HepG2 (cell line): ENCODE data around the gene SLC23A2. TPM values are rescaled to one million over a fixed set of nuclear protein-coding genes. Genes with fewer than 3 reads are reported as not detected.

Experiments
- ELF3 ChIP-seq: IDR thresholded peaks from 2 replicates; pipeline ENCODE4 v1.6.1; 2016; ENCODE audit warnings: missing genetic modification reagents, missing compliant biosample characterization
- HNRNPH1 ChIP-seq: fragments of 200-400 bp; formaldehyde crosslinking; optimal IDR thresholded peaks from 2 replicates; pipeline ENCODE3; 2017; ENCODE audit warnings: mild to moderate bottlenecking, low read depth, low read length
- HOXA7 ChIP-seq: sonication (generic); formaldehyde crosslinking; IDR thresholded peaks from 2 replicates; pipeline ENCODE4 v1.8.1; 2022; ENCODE audit warnings: mild to moderate bottlenecking, missing genetic modification reagents, moderate library complexity
- RAD51 ChIP-seq: fragments of 450-650 bp; IDR thresholded peaks from 2 replicates; pipeline ENCODE4 v1.6.1; 2016; ENCODE audit warnings: borderline replicate concordance
- RFXAP ChIP-seq: sonication (generic); formaldehyde crosslinking; IDR thresholded peaks from 2 replicates; pipeline ENCODE4 v1.4.0; 2020; ENCODE audit warnings: missing genetic modification reagents, borderline replicate concordance
- SAFB2 ChIP-seq: sonication (generic); formaldehyde crosslinking; IDR thresholded peaks from 2 replicates; pipeline ENCODE4 v1.5.1; 2020; ENCODE audit warnings: missing genetic modification reagents, low read depth, mild to moderate bottlenecking, borderline replicate concordance
- TEAD3 ChIP-seq: optimal IDR thresholded peaks from 2 replicates; pipeline ENCODE3; 2016; ENCODE audit warnings: borderline replicate concordance
- ZBTB3 ChIP-seq: sonication (generic); formaldehyde crosslinking; IDR thresholded peaks from 2 replicates; pipeline ENCODE4 v1.4.0; 2020; ENCODE audit warnings: low read depth, mild to moderate bottlenecking, moderate library complexity, missing genetic modification reagents, borderline replicate concordance
- ZBTB7A ChIP-seq: sonication (generic); formaldehyde crosslinking; IDR thresholded peaks from 2 replicates; pipeline ENCODE4 v1.8.0; 2022; ENCODE audit warnings: mild to moderate bottlenecking, missing genetic modification reagents
- ZNF251 ChIP-seq: sonication (generic); formaldehyde crosslinking; IDR thresholded peaks from 2 replicates; pipeline ENCODE4 v1.9.0; 2021; ENCODE audit warnings: mild to moderate bottlenecking, missing genetic modification reagents
- ZNF761 ChIP-seq: sonication (generic); formaldehyde crosslinking; conservative IDR thresholded peaks from 2 replicates; pipeline ENCODE4 v1.4.0; 2020; ENCODE audit warnings: mild to moderate bottlenecking, missing genetic modification reagents
- polyA plus RNA-seq, 8 experiments: library from polyadenylated mRNA; depleted of rRNA in 3 of 8; stranded (reverse) in 7 of 8; unstranded in 1 of 8; fragments of >200 nt; fragmentation: Illumina TruSeq in 4 of 8; extraction: Trizol in 4 of 8; gene quantifications; 2 replicates each; pipeline versions ENCODE4 v1.2.1 to v1.2.3, GENCODE V29; 2011 to 2016; ENCODE audit warnings: low read depth in 4 of 8, missing spikeins in 1 of 8, mixed read lengths in 1 of 8; ENCODE audit not compliant: insufficient read depth in 1 of 8
- total RNA-seq, 5 experiments: library from RNA; depleted of rRNA; stranded (reverse); fragments of >200 nt; fragmentation: Illumina TruSeq; extraction: Trizol; gene quantifications; 2 replicates each; pipeline ENCODE4 v1.2.3, GENCODE V29; 2016; ENCODE audit warnings: low read depth in 1 of 5
- TF ChIP-seq, protein P1 (sequence below): sonication (generic); formaldehyde crosslinking; IDR thresholded peaks from 2 replicates; pipeline ENCODE4 v1.5.0; 2020; ENCODE audit warnings: missing genetic modification reagents
- TF ChIP-seq, protein P2 (sequence below): sonication (generic); formaldehyde crosslinking; IDR thresholded peaks from 2 replicates; pipeline ENCODE4 v1.5.1; 2020; ENCODE audit warnings: mild to moderate bottlenecking, missing genetic modification reagents, moderate library complexity
- TF ChIP-seq, protein P3 (sequence below): sonication (generic); formaldehyde crosslinking; conservative IDR thresholded peaks from 2 replicates; pipeline ENCODE4 v1.4.0; 2020; ENCODE audit warnings: mild to moderate bottlenecking, missing genetic modification reagents, moderate library complexity
- TF ChIP-seq, protein P4 (sequence below): sonication (generic); formaldehyde crosslinking; IDR thresholded peaks from 2 replicates; pipeline ENCODE4 v1.4.0; 2020; ENCODE audit warnings: mild to moderate bottlenecking, missing genetic modification reagents
- TF ChIP-seq, protein P5 (sequence below): sonication (generic); formaldehyde crosslinking; IDR thresholded peaks from 2 replicates; pipeline ENCODE4 v1.4.0; 2020; ENCODE audit warnings: mild to moderate bottlenecking, missing genetic modification reagents
- TF ChIP-seq, protein P6 (sequence below): sonication (generic); formaldehyde crosslinking; IDR thresholded peaks from 2 replicates; pipeline ENCODE4 v1.5.1; 2020; ENCODE audit warnings: missing genetic modification reagents, mild to moderate bottlenecking, borderline replicate concordance

SLC23A2 gene
- total and polyA plus RNA-seq, 2 of the 13 experiments (the other 11 are each of a cell fraction or from before 2014, with no cell fraction given): 42.2 to 51.2 TPM

DNA sequence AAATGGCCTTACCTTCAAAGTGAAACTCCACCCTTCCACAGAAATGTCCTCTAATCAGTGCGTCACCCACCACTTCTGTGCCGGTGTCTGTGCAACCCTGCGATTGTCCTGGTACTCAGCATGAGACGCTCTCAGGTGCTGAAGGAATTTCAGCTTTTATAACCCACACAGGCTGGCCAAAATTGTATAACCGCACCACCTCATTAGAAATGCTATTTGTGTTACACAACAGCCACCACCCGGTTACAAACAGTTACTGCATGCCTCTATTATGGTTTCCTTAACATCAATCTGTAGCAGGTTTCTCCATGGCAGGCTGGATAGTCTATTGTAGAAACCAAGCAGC, 51.5 kb downstream of the SLC23A2 start (continued):
- TF ChIP-seq, protein P1, sequence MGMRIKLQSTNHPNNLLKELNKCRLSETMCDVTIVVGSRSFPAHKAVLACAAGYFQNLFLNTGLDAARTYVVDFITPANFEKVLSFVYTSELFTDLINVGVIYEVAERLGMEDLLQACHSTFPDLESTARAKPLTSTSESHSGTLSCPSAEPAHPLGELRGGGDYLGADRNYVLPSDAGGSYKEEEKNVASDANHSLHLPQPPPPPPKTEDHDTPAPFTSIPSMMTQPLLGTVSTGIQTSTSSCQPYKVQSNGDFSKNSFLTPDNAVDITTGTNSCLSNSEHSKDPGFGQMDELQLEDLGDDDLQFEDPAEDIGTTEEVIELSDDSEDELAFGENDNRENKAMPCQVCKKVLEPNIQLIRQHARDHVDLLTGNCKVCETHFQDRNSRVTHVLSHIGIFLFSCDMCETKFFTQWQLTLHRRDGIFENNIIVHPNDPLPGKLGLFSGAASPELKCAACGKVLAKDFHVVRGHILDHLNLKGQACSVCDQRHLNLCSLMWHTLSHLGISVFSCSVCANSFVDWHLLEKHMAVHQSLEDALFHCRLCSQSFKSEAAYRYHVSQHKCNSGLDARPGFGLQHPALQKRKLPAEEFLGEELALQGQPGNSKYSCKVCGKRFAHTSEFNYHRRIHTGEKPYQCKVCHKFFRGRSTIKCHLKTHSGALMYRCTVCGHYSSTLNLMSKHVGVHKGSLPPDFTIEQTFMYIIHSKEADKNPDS (CRISPR knock-in tag): no peak
- TF ChIP-seq ELF3 (CRISPR knock-in tag) (no peak), RFXAP (CRISPR knock-in tag) (no peak), TEAD3 (peak; percentile 50), HOXA7 (no peak), HNRNPH1 (no peak), ZNF251 (no peak), ZNF761 (CRISPR knock-in tag) (no peak), SAFB2 (no peak), RAD51 (no peak), ZBTB7A (CRISPR knock-in tag) (no peak), ZBTB3 (CRISPR knock-in tag) (no peak)
- TF ChIP-seq, protein P2, sequence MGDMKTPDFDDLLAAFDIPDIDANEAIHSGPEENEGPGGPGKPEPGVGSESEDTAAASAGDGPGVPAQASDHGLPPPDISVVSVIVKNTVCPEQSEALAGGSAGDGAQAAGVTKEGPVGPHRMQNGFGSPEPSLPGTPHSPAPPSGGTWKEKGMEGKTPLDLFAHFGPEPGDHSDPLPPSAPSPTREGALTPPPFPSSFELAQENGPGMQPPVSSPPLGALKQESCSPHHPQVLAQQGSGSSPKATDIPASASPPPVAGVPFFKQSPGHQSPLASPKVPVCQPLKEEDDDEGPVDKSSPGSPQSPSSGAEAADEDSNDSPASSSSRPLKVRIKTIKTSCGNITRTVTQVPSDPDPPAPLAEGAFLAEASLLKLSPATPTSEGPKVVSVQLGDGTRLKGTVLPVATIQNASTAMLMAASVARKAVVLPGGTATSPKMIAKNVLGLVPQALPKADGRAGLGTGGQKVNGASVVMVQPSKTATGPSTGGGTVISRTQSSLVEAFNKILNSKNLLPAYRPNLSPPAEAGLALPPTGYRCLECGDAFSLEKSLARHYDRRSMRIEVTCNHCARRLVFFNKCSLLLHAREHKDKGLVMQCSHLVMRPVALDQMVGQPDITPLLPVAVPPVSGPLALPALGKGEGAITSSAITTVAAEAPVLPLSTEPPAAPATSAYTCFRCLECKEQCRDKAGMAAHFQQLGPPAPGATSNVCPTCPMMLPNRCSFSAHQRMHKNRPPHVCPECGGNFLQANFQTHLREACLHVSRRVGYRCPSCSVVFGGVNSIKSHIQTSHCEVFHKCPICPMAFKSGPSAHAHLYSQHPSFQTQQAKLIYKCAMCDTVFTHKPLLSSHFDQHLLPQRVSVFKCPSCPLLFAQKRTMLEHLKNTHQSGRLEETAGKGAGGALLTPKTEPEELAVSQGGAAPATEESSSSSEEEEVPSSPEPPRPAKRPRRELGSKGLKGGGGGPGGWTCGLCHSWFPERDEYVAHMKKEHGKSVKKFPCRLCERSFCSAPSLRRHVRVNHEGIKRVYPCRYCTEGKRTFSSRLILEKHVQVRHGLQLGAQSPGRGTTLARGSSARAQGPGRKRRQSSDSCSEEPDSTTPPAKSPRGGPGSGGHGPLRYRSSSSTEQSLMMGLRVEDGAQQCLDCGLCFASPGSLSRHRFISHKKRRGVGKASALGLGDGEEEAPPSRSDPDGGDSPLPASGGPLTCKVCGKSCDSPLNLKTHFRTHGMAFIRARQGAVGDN: no peak
- TF ChIP-seq, protein P3, sequence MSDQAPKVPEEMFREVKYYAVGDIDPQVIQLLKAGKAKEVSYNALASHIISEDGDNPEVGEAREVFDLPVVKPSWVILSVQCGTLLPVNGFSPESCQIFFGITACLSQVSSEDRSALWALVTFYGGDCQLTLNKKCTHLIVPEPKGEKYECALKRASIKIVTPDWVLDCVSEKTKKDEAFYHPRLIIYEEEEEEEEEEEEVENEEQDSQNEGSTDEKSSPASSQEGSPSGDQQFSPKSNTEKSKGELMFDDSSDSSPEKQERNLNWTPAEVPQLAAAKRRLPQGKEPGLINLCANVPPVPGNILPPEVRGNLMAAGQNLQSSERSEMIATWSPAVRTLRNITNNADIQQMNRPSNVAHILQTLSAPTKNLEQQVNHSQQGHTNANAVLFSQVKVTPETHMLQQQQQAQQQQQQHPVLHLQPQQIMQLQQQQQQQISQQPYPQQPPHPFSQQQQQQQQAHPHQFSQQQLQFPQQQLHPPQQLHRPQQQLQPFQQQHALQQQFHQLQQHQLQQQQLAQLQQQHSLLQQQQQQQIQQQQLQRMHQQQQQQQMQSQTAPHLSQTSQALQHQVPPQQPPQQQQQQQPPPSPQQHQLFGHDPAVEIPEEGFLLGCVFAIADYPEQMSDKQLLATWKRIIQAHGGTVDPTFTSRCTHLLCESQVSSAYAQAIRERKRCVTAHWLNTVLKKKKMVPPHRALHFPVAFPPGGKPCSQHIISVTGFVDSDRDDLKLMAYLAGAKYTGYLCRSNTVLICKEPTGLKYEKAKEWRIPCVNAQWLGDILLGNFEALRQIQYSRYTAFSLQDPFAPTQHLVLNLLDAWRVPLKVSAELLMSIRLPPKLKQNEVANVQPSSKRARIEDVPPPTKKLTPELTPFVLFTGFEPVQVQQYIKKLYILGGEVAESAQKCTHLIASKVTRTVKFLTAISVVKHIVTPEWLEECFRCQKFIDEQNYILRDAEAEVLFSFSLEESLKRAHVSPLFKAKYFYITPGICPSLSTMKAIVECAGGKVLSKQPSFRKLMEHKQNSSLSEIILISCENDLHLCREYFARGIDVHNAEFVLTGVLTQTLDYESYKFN (CRISPR knock-in tag): no peak
- TF ChIP-seq, protein P4, sequence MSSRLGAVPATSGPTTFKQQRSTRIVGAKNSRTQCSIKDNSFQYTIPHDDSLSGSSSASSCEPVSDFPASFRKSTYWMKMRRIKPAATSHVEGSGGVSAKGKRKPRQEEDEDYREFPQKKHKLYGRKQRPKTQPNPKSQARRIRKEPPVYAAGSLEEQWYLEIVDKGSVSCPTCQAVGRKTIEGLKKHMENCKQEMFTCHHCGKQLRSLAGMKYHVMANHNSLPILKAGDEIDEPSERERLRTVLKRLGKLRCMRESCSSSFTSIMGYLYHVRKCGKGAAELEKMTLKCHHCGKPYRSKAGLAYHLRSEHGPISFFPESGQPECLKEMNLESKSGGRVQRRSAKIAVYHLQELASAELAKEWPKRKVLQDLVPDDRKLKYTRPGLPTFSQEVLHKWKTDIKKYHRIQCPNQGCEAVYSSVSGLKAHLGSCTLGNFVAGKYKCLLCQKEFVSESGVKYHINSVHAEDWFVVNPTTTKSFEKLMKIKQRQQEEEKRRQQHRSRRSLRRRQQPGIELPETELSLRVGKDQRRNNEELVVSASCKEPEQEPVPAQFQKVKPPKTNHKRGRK (CRISPR knock-in tag): no peak
- TF ChIP-seq, protein P5, sequence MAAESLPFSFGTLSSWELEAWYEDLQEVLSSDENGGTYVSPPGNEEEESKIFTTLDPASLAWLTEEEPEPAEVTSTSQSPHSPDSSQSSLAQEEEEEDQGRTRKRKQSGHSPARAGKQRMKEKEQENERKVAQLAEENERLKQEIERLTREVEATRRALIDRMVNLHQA: no peak
- TF ChIP-seq, protein P6, sequence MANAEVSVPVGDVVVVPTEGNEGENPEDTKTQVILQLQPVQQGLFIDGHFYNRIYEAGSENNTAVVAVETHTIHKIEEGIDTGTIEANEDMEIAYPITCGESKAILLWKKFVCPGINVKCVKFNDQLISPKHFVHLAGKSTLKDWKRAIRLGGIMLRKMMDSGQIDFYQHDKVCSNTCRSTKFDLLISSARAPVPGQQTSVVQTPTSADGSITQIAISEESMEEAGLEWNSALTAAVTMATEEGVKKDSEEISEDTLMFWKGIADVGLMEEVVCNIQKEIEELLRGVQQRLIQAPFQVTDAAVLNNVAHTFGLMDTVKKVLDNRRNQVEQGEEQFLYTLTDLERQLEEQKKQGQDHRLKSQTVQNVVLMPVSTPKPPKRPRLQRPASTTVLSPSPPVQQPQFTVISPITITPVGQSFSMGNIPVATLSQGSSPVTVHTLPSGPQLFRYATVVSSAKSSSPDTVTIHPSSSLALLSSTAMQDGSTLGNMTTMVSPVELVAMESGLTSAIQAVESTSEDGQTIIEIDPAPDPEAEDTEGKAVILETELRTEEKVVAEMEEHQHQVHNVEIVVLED (CRISPR knock-in tag): no peak
